ENCODE data around the gene NCOR2. TPM values are rescaled to one million over a fixed set of nuclear protein-coding genes. Genes with fewer than 3 reads are reported as not detected.

NCOR2 gene
- total and polyA plus RNA-seq, 2 of the 8 experiments (the other 6 are each of a cell fraction or from before 2014, with no cell fraction given), result 14.8 to 275 TPM

GRCh38 chr12:124614512-124615292 is 47.3 kb upstream of the NCOR2 start (continued):
- TF ChIP-seq, protein P1, sequence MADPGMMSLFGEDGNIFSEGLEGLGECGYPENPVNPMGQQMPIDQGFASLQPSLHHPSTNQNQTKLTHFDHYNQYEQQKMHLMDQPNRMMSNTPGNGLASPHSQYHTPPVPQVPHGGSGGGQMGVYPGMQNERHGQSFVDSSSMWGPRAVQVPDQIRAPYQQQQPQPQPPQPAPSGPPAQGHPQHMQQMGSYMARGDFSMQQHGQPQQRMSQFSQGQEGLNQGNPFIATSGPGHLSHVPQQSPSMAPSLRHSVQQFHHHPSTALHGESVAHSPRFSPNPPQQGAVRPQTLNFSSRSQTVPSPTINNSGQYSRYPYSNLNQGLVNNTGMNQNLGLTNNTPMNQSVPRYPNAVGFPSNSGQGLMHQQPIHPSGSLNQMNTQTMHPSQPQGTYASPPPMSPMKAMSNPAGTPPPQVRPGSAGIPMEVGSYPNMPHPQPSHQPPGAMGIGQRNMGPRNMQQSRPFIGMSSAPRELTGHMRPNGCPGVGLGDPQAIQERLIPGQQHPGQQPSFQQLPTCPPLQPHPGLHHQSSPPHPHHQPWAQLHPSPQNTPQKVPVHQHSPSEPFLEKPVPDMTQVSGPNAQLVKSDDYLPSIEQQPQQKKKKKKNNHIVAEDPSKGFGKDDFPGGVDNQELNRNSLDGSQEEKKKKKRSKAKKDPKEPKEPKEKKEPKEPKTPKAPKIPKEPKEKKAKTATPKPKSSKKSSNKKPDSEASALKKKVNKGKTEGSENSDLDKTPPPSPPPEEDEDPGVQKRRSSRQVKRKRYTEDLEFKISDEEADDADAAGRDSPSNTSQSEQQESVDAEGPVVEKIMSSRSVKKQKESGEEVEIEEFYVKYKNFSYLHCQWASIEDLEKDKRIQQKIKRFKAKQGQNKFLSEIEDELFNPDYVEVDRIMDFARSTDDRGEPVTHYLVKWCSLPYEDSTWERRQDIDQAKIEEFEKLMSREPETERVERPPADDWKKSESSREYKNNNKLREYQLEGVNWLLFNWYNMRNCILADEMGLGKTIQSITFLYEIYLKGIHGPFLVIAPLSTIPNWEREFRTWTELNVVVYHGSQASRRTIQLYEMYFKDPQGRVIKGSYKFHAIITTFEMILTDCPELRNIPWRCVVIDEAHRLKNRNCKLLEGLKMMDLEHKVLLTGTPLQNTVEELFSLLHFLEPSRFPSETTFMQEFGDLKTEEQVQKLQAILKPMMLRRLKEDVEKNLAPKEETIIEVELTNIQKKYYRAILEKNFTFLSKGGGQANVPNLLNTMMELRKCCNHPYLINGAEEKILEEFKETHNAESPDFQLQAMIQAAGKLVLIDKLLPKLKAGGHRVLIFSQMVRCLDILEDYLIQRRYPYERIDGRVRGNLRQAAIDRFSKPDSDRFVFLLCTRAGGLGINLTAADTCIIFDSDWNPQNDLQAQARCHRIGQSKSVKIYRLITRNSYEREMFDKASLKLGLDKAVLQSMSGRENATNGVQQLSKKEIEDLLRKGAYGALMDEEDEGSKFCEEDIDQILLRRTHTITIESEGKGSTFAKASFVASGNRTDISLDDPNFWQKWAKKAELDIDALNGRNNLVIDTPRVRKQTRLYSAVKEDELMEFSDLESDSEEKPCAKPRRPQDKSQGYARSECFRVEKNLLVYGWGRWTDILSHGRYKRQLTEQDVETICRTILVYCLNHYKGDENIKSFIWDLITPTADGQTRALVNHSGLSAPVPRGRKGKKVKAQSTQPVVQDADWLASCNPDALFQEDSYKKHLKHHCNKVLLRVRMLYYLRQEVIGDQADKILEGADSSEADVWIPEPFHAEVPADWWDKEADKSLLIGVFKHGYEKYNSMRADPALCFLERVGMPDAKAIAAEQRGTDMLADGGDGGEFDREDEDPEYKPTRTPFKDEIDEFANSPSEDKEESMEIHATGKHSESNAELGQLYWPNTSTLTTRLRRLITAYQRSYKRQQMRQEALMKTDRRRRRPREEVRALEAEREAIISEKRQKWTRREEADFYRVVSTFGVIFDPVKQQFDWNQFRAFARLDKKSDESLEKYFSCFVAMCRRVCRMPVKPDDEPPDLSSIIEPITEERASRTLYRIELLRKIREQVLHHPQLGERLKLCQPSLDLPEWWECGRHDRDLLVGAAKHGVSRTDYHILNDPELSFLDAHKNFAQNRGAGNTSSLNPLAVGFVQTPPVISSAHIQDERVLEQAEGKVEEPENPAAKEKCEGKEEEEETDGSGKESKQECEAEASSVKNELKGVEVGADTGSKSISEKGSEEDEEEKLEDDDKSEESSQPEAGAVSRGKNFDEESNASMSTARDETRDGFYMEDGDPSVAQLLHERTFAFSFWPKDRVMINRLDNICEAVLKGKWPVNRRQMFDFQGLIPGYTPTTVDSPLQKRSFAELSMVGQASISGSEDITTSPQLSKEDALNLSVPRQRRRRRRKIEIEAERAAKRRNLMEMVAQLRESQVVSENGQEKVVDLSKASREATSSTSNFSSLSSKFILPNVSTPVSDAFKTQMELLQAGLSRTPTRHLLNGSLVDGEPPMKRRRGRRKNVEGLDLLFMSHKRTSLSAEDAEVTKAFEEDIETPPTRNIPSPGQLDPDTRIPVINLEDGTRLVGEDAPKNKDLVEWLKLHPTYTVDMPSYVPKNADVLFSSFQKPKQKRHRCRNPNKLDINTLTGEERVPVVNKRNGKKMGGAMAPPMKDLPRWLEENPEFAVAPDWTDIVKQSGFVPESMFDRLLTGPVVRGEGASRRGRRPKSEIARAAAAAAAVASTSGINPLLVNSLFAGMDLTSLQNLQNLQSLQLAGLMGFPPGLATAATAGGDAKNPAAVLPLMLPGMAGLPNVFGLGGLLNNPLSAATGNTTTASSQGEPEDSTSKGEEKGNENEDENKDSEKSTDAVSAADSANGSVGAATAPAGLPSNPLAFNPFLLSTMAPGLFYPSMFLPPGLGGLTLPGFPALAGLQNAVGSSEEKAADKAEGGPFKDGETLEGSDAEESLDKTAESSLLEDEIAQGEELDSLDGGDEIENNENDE (IDR thresholded peaks at IDR 0.05; ENCODE audit: insufficient replicate concordance, low read length), result no peak
- TF ChIP-seq SAP30 (IDR thresholded peaks at IDR 0.05; ENCODE audit: insufficient read depth, insufficient replicate concordance, low read length), result no peak
- TF ChIP-seq HDAC6 (IDR thresholded peaks at IDR 0.05; ENCODE audit: low read depth, low read length), result no peak

Measured in H1 (cell line).